GM12874 (cell line): ENCODE measurements around the gene NT5C1A.

Experiments used
- TF ChIP-seq, protein P1 (sequence below): IDR thresholded peaks from 2 replicates; pipeline ENCODE4 v1.5.1; 2011; ENCODE audit warnings: low read depth, mild to moderate bottlenecking, control low read depth, low read length, moderate library complexity; ENCODE audit not compliant: insufficient read depth

NT5C1A gene

DNA sequence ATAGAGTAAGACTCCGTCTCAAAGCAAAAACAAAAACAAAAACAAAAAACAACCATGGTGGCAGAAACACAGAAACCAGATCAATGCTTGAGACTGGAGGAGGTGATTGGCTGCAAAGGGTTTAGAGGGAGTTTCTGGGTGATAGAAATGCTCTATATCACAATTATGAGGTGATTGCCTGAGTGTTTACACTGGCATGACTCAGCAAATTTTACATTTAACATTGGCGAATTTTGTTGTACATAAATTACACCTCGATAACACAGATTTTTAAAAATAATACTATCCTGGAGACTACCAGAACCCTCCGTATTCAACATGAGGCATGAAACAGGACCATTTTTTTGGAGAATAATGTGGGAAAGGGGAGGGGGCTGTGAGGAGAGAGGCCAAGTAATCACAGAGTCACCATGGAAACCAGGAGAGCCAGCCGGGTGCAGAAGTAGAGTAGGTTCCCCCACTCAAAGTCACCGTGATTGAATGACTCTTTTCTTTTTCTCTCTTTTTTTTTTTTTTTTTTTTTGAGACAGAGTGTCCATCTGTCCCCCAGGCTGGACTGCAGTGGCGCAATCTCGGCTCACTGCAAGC, 56.7 kb downstream of the NT5C1A start:
- TF ChIP-seq, protein P1, sequence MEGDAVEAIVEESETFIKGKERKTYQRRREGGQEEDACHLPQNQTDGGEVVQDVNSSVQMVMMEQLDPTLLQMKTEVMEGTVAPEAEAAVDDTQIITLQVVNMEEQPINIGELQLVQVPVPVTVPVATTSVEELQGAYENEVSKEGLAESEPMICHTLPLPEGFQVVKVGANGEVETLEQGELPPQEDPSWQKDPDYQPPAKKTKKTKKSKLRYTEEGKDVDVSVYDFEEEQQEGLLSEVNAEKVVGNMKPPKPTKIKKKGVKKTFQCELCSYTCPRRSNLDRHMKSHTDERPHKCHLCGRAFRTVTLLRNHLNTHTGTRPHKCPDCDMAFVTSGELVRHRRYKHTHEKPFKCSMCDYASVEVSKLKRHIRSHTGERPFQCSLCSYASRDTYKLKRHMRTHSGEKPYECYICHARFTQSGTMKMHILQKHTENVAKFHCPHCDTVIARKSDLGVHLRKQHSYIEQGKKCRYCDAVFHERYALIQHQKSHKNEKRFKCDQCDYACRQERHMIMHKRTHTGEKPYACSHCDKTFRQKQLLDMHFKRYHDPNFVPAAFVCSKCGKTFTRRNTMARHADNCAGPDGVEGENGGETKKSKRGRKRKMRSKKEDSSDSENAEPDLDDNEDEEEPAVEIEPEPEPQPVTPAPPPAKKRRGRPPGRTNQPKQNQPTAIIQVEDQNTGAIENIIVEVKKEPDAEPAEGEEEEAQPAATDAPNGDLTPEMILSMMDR, result no peak

DNA sequence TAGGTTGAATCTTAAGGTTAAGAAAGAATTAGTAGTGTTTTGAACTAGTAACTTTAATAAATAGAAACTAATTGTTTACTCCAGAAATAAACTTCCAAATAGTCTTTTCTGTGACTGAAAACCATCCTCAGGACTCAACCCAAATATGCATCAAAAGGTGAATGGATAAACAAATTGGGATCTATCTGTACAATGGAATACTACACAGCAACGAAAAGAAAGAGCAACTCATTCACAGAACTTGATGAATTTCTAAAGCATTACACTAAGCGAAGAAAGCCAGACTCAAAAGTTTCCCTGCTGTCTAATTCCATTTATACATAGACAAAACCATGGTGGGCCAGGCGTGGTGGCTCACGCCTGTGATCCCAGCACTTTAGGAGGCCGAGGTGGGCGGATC, 57.4 kb downstream of the NT5C1A start:
- TF ChIP-seq, protein P1, result no peak

DNA sequence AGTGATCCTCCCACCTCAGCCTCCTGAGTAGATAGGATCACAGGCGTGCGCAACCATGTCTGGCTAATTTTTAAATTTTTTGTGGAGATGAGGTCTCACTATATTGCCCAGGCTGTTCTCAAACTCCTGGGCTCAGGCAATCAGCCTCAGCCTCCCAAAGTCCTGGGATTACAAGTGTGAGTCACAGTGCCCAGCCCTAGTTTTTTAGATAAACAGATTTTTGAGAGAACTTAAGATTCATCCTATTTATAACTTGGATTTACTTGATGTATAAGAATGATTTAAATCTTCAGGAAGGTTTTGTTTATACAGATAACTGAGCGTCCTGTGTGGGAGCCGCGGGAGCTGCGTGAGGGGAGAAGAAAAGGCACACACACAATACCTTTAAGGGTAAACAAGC, 58.7 kb downstream of the NT5C1A start:
- TF ChIP-seq, protein P1, result no peak

DNA sequence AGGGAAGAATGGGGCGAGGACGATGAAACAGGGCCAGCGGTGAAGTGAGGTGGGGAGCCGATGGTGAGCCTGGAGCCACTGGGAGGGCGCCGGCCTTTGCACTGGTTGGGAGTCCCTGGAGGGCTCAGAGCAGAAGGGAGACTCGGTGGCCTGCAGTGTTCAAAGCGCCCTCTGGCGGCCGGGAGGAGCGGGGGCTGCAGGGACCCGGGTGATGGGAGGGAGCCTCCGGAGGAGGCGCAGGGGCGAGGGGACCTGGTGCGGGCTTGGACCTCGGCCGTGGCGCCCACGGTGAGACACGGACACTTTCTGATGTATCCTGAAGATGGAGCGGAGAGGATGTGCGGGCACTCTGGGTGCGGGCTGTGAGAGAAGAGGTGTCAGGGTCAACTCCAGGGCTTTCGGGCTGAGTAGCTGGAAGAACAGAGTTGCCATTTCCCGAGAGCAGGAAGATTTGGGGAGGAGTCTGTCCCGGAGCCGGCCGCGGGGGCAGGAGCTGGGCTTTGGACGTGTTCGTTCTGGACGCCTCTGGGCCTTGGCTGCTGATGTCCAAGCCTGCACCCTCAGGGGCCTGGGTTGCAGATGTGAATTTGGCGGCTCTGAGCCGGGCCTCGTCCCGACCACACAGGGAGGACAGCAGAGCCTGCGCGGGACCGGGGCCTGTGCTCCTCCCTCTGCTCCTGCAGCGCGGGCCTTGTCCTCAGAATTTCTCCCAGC, 62.1 kb downstream of the NT5C1A start:
- TF ChIP-seq, protein P1, result peak; percentile 86
